ENCODE measurements around the gene KIF21B. TPM values are rescaled to one million over a fixed set of nuclear protein-coding genes. Genes with fewer than 3 reads are reported as not detected.
"Not testable (repeated sequence)": the region's sequence is repeated elsewhere in the genome, so short reads cannot be mapped to it uniquely, and the experiment has no call there.

Gene KIF21B
- total and polyA plus RNA-seq, 2 of the 8 experiments (the other 6 are each of a cell fraction or from before 2014, with no cell fraction given), result 10.8 to 26.5 TPM

DNA sequence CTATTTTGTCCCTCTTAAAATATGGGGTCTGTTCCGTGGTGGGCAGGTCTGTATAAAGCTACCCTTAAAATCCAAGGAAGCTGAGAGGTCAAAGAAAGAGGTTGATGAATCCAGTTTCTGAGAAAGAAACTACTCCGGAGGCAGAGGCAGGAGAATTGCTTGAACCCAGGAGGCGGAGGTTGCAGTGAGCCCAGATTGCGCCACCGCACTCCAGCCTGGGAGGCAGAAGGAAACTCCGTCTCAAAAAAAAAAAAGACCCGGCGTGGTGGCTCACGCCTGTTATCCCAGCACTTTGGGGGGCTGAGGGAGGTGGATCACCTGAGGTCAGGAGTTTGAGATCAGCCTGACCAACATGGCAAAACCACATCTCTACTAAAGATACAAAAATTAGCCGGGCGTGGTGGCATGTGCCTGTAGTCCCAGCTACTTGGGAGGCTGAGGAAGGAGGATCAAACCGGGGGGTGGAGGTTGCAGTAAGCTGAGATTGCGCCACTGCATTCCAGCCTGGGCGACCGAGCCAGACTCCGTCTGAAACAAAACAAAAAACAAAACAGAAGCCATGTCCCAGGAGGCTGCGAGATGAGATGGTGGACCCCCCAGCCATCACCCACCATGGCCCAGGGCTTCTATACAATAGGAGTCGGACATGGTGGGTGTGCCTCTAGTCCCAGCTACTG, 88.1 kb downstream of the KIF21B start:
- H3K23ac ChIP-seq (ENCODE audit: insufficient read length); H2BK120ac ChIP-seq (replicated peaks; ENCODE audit: low read depth, low read length); H3K56ac ChIP-seq (replicated peaks; ENCODE audit: insufficient read length, low read depth, low read length); H3K4ac ChIP-seq (replicated peaks; ENCODE audit: insufficient read length, low read depth, low read length); H2BK15ac ChIP-seq (ENCODE audit: low read length); H2BK20ac ChIP-seq (ENCODE audit: low read length); H3K79me1 ChIP-seq (ENCODE audit: low read depth, low read length); H3K27me3 ChIP-seq (replicated peaks in 1 of 4; ENCODE audit: control insufficient read depth in 3 of 4, extremely low read depth in 1 of 4, insufficient read depth in 3 of 4, low read length in 3 of 4); H3K14ac ChIP-seq (ENCODE audit: insufficient read length); H3K4me2 ChIP-seq (ENCODE audit: insufficient read depth in 1 of 2, low read depth in 2 of 2, low read length in 2 of 2); H2BK12ac ChIP-seq (ENCODE audit: low read depth, low read length); H3K23me2 ChIP-seq (ENCODE audit: low read depth, low read length); H3K4me3 ChIP-seq (ENCODE audit: extremely low read depth in 1 of 4, insufficient read depth in 2 of 4, low read depth in 3 of 4, low read length in 4 of 4); H4K8ac ChIP-seq (ENCODE audit: extremely low read depth, insufficient read depth, low read length); H3K4me1 ChIP-seq (replicated peaks in 1 of 4; ENCODE audit: control insufficient read depth in 3 of 4, insufficient read depth in 4 of 4, low read length in 3 of 4); H4K91ac ChIP-seq (replicated peaks; ENCODE audit: insufficient read length, low read length); H4K20me1 ChIP-seq (replicated peaks in 1 of 2; ENCODE audit: control insufficient read depth in 1 of 2, insufficient read depth in 2 of 2, low read length in 2 of 2); H3K9me3 ChIP-seq (ENCODE audit: insufficient read depth in 2 of 2, low read depth in 1 of 2, low read length in 1 of 2); H2BK5ac ChIP-seq (ENCODE audit: low read depth, low read length); H3K27ac ChIP-seq (ENCODE audit: low read depth, low read length); H3K79me2 ChIP-seq (ENCODE audit: control insufficient read depth in 1 of 2, insufficient read depth in 2 of 2, low read length in 2 of 2); H3K18ac ChIP-seq (ENCODE audit: extremely low read depth, low read length); H2AK5ac ChIP-seq (ENCODE audit: low read depth, low read length); H2AFZ ChIP-seq (ENCODE audit: low read length); DNase-seq (ENCODE audit: low read depth in 1 of 2, low spot score in 2 of 2); H3K9ac ChIP-seq (replicated peaks in 1 of 4; ENCODE audit: extremely low read depth in 1 of 4, low read depth in 3 of 4, low read length in 3 of 4); FAIRE-seq; H3K36me3 ChIP-seq (ENCODE audit: control insufficient read depth in 2 of 4, insufficient read depth in 4 of 4, low read length in 3 of 4); POLR2A ChIA-PET (ENCODE audit: partially characterized antibody); H4K5ac ChIP-seq (ENCODE audit: insufficient read length, low read depth, low read length): not testable (repeated sequence)
- CTCF ChIA-PET (ENCODE audit: partially characterized antibody), result interaction anchor here (0.7 to 1.1 kb wide), 3 partner anchors 19 to 62 kb away, joined by 3 to 4 read pairs (median 3); no protein-coding TSS in a partner anchor
- 90% methylated on average over 15 of the region's 18 CpGs; no CpG with 5 or more reads in 1 of the 2 experiments for WGBS, 2 experiments (ENCODE audit: extremely low coverage in 1 of 2, insufficient coverage in 1 of 2, insufficient read length in 1 of 2, insufficient replicate concordance in 2 of 2, low coverage in 1 of 2, low lambda C conversion rate in 2 of 2, missing lambda C conversion rate in 1 of 2)
